ENCODE measurements around the gene IRF2BP2.
A peak's percentile ranks its signal among the peaks of the same experiment; 100 is the strongest.
"Not testable (repeated sequence)": the region's sequence is repeated elsewhere in the genome, so short reads cannot be mapped to it uniquely, and the experiment has no call there.

IRF2BP2 gene

DNA sequence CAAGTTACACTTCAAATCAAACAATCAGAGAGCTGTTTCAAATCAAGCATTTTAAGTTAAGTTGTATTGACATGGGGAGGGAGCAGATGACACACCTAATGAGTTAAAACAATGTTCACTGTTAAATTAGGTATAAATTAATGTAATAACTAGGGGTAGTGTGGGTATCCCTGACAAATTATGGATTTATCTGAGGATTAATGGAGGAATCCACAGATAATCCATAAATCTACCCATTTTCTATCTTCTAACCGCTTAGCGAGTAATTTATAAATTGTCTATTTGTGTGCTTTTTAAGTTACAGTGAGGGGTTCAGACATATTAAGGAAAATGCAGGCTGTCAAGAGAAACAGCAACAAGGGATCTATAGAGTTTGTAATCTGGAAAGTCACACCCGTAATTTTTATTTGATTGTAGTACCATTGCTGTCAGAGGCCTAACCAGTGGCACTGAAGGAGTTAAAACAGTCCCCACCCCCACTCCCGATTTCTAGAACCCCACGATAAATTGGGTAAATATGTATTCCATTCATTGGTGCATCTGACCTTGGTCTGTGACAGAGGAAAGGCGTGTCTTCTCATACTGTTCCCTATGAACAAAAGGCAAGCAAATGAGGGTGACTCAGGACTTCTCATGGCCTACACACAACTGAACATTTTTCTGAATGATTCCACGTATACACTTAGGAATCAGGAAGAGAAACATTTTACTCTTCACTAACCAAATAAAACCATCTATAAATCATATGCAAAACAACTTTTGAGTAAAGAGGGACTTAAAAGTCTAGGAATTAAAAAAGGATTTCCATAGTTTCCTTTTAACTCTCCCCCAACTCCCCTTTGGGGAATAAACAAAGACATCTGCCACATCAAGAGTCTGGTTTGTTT, 7.4 kb downstream of the IRF2BP2 start:
- peak in 11 of 56 donors; percentile 10 to 72 (median 37) for DNase-seq

DNA sequence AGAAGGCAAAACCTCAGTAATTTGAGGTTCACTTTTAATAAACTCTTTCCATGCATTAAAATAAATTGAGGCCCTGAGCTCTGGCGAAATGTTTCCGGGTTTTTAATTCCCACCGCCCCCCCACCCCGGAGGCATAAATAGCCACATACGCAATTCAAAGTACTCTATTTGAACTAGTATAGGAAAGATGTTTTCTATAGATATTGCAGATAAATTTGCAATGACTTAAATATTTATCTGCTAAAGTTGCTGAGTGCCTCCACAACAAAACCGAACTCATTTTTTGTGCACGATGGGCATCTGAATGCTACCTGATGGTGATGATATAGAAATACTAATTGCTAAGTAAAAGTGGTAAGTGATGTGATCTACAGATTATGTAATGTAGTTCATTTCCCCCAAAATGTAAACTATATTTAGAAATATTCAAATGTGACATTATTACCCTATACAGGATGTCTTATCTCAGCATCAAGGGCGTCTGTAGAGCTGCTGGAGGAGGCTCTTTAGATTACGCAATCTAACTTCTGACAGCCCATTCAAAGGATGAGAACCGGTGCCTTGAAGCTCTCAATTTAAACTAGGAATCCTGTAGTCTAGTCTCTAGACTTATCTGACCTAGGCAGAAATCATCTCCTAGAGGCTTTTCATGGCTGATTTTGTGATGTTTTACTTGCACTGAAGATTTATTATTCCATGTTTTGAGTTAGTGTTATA, 8.5 kb downstream of the IRF2BP2 start:
- no peak for DNase-seq

GRCh38 chr1:234600418-234601281, 9.3 kb downstream of the IRF2BP2 start:
- peak in 10 of 56 donors; percentile 16 to 61 (median 36) for DNase-seq

DNA sequence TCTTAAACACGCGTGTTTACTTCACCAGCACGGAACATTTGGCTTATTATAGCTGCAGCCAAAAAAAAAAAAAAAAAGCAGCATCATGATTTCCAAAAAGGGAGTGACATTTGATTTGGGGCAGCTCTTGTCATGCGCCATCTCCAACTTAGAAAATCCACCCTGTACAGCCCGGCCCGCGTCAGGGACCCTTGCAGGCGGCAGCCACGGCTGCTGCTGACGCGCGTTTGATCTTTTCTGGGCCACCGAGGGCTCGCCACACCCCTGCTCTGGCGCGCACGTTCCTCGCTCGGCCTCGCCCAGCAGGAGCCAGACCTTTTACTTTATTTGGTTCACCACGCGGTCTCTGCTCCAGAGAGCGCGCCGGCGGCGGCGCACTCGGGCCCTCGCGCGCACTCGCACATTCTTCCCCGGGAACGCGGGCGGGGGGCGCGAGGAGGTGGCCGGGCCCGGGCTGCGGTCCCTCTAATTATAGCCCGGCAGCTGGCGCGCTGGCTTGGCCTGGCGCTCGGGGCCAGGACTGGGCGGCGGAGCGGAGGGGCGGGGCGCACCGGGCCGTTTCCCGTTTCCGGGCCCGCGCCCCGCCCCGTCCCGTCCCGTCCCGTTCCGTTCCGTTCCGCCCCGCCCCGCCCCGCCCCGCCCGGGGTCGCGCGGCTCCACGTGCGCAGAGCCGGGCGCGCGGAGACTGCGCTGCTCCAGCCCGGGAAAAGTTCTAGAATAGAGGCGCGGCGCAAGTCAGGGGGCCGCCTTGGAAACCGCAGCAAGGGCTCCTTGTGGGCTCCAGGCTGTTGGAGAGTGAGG, 10.2 kb downstream of the IRF2BP2 start:
- DNase-seq = peak in 54 of 56 donors; percentile 29 to 97 (median 83)

- DNase-seq = no peak
Observed at GRCh38 chr1:234598974-234599616, 10.9 kb downstream of the IRF2BP2 start.

DNA sequence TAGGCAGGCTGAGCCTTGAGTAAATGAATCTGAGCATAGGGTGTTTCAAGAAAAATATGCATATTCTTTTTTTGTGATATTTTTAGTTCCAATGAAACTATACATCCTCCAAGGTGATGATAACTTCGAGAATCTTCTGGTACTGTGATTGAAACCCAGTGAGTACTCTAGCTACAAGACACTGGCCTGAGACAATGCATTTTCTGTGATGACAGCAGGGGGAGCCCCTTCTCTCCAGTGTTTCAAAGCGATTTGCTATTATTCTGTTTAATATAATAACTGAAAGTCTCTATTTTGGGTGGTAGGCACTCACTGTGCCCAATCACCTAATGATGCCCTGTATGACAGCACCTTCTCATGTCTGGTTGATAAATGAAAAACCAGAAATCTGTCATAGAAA, 12.1 kb downstream of the IRF2BP2 start:
- peak in 6 of 56 donors; percentile 11 to 49 (median 22) for DNase-seq

DNA sequence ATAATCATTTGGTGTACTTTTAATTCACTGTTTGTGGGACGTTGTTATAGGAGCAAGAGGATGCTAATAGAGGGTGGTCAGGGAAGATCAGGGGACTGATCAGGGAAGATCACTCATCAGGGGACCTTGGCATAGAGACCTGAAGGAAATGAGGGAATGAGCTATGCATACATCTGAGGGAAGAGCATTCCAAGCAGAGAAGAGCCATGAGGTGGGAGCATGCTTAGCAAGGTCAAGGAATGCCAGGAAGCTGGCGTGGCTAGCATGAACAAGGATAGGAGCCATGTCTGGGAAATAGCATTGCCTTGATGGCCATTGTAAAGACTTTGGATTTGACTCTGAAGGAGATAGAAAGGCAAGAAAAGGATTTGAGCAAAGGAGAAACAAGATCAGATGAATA, 14.1 kb downstream of the IRF2BP2 start:
- no peak for DNase-seq

GRCh38 chr1:234594575-234594974, 15.4 kb downstream of the IRF2BP2 start:
- not testable (repeated sequence) for DNase-seq

DNA sequence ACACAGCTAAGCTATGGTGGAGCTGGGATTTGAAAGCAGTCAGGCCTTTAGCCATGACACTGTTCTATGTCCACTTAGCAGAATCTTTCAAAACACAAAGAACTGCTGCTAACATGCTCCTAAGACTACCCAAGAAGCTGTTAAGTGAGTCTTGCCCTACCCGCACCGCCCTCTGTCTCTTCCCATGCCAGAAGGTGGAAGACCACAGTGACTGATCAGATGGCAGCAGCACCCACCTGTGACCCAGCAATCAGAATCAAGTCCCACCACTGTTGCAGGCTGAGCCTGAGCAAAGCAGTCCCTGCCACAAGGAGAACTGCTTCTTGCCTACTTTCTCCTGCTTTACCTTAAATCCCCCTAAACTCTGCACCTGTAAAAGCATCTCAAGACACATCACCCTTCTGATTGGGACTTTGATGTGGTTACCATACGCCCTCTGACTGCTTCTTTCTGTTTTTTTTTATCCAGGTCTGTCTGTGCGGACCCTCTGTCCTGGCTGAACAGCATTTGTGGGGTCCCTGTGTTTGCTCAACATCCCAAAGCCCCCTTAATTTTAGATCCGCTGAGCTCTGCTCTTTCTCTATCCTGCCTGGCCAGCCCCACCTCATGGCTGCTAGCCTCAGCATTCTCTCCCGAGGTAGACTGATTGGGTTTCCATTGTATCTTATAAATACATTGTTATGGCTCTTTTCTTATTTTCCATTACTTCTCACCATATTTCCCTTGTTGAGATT, 16.0 kb downstream of the IRF2BP2 start:
- DNase-seq = no peak

DNA sequence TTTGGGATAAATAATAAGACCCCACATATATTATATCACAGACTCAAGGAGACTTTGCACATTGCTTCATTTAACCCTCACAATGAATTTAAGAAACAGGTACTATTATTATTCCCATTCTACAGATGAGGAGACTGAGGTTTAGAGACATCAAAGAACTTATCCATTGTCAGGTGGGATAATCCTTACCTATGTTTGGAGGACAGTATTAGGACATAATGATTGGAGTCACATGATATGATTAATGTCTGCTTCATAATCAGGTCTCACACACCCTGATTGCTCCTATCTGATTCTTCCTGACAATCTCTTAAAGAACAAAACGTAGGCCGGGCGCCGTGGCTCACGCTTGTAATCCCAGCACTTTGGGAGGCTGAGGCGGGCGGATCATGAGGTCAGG, 16.9 kb downstream of the IRF2BP2 start:
- DNase-seq = no peak

DNA sequence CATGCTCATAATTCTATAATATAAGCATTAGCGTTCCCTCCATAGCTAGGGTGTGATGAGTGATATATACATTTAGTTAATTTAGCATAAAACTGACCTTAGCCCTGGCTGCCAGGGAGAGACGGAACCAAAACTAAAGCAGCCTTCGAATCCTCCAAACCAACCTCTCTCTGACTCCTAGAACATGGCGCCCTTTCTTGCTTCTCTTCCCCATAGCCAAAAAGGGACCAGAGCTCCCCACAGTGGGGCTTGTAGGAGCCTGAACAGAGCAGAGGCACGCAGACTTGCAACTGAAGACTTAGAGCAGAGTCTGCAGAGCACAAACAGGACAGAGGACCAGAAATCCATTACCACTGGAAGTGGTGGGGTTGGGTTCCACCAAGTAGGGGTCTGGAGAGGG, 17.7 kb downstream of the IRF2BP2 start:
- no peak for DNase-seq

GRCh38 chr1:234591131-234591530, 18.8 kb downstream of the IRF2BP2 start:
- no peak for DNase-seq

GRCh38 chr1:234589854-234590620, 19.9 kb downstream of the IRF2BP2 start:
- DNase-seq = peak in 4 of 56 donors; percentile 17 to 43 (median 30)

DNA sequence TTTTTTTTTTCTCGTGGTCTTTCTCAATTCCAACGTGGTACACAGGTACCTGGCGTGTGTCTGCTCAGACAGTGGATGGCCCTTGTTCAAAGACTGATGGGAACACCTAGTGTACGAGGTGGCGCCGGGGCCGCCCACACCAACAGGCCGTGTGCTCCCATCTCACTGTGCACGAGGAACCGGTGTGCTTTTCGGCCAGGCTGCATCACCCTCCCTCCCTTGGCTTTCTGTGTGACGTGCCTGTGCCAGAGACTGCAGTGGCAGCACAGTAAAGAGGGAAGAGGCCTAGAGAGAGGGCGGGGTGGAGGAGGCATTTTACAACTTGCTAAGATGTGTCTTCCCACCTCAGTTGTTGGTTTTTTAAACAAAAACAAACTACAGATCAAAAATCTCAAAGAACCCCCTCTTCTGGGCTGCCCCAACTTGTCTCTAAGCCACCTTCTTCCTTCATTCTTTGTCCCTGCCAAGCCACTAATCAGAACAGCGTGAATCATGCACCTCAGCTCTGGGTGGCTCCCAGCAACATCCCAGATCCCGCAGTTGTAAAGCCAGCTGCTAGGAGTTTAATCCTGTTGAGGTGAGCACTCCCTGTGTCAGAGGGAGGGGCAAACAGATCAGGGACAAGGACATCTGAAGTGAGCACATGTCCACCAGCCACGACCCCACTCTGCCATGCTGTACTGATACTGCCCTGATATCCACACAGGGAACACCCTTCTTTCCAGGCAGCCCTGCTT, 20.7 kb downstream of the IRF2BP2 start:
- no peak for DNase-seq

GRCh38 chr1:234588386-234588785, 21.6 kb downstream of the IRF2BP2 start:
- no peak for DNase-seq

DNA sequence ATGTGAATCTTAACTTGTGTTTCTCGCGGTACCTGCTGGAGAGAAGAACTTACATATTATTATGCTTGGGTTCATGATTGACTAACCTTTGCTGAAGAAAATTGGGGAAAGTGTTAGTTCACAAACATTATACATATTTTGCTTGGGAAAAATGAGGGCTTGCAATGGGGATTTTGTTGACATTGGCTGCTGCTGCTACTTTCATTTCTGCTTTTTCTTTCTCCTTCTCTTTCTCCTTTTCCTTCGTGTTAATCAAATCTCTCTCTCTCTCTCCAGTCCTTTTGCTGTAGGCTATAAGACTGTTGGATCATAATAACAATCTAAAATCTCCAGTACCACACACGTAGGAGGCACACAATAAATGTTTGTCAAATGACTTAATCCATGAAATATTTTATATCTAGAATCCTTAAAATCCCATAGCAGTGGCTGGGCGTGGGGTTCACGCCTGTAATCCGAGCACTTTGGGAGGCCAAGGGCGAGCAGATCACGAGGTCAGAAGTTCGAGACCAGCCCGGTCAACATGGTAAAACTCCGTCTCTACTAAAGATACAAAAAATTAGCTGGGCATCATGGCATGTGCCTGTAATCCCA, 23.0 kb downstream of the IRF2BP2 start:
- no peak for DNase-seq

DNA sequence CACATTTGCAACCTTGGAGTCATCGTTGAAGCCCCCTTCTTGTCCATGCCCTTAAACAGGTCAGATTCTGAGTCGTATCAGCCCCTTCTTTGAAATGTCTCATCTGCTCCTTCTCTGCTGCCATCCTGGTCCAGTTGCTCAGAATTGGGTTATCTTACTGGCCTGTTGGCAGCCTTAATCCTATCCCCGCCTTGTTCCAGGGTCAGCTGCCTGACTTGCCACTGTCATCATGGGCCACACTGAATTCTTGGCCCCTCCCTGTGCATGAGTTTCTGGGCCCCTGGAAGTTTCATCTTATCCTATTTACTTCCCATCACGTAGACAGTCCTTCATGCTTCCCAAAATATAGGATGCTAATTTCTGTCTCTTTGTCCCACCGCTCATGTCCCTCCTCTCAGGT, 23.7 kb downstream of the IRF2BP2 start:
- no peak for DNase-seq
